ENCODE results near the gene SHROOM3.

Gene SHROOM3

GRCh38 chr4:76620723-76621468, 185.9 kb downstream of the SHROOM3 start:
- DNase-seq (ENCODE audit: extremely low read depth in 1 of 2, low read depth in 1 of 2), result no peak

- no peak for DNase-seq (ENCODE audit: extremely low read depth in 1 of 2, low read depth in 1 of 2)
Measured at GRCh38 chr4:76622126-76622525, 187.1 kb downstream of the SHROOM3 start.

- DNase-seq (ENCODE audit: extremely low read depth in 1 of 2, low read depth in 1 of 2), result no peak
Measured at GRCh38 chr4:76622717-76623116, 187.7 kb downstream of the SHROOM3 start.

DNA sequence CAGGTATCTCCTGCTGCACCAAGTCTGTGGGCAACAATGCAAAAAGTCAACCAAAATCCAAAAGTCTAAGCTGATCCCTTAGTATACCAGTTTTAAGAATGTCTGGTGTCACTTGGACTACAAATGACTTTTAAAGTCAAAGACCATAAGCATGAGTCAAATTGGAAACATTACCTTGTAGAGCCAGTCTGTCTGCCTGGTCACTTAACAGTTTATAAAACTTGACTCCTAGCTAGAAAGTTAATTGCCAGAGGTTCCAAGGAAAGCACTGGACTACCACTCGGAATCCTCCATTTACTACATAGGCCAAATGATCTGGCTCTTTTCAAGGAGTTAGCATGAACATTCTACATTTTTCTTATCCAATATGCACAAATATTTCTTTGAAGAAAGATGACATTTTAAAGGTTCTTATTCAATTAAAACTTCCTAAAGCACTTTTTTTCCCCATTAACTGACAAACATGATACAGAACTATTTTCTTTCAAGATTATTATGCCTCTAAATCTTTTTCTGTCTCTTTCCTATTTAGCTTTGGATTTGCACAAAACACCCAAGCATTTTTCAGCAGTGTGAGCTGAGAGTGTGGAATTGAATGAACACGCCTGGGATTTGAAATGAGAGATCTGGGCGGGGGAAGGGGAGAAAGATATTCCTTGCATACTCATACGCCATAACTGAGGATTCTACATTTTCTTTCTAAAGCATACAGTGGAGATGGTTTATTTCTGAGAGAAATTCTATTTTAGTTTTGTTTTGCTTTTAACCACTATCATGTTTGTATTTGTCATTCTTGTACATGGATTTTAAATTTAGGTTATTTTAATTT, 188.4 kb downstream of the SHROOM3 start:
- no peak for DNase-seq (ENCODE audit: extremely low read depth in 1 of 2, low read depth in 1 of 2)

GRCh38 chr4:76624241-76624681, 189.2 kb downstream of the SHROOM3 start:
- no peak for DNase-seq (ENCODE audit: extremely low read depth in 1 of 2, low read depth in 1 of 2)

GRCh38 chr4:76624931-76625715, 190.1 kb downstream of the SHROOM3 start:
- no peak for DNase-seq (ENCODE audit: extremely low read depth in 1 of 2, low read depth in 1 of 2)

GRCh38 chr4:76626686-76627465, 191.8 kb downstream of the SHROOM3 start:
- no peak for DNase-seq (ENCODE audit: extremely low read depth in 1 of 2, low read depth in 1 of 2)

DNA sequence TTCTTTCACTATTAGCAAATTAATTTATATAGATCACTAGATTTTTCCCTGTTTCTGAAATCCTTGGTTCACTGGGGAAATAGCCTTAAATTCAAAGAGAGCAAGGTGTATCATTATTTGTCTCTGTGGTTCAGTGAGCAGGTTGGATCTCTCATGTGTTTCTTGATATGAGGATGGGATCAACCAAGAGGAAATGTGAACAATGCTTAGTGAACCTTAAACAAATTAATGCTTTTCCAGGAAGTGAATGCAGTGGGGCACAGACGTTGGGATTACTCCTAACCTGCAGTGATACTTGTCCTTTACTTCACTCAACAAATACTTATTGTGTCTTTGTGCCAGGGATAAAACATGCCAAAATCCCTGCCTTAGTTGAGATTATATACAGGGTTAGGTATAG, 193.2 kb downstream of the SHROOM3 start:
- no peak for DNase-seq (ENCODE audit: extremely low read depth in 1 of 2, low read depth in 1 of 2)

GRCh38 chr4:76630741-76631140, 195.7 kb downstream of the SHROOM3 start:
- DNase-seq (ENCODE audit: extremely low read depth in 1 of 2, low read depth in 1 of 2), result no peak

- no peak for DNase-seq (ENCODE audit: extremely low read depth in 1 of 2, low read depth in 1 of 2)
Measured at GRCh38 chr4:76634220-76634619, 199.2 kb downstream of the SHROOM3 start.

DNA sequence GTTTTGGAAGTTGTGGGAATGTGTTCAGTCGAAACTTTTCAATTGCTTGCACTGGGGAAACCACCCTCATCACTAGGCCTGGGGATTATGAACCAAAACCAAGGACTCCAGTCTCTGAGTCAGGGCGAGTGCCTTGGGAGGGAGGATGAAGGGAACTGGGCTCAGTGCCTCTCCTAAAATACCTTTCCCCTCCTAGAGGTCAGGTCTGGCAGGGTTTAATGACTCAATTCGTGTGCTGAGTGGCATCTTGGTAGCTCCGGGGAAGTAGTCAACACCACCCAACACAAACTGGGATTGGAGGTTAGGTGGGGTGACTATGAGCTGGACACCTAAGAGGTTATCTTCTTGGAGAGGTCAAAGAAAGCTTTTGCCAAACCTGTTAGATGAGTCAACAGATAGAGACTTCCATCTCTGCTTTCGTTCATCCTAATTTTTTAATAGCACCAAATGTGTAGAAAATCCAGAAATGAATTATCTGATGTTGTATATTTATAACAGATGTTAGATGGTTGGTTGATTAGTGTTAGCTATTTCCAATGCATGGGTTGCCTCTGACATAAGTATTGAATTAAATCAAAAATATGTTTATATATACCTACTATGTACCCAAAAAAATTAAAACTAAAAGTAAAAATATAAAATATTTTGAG, 202.8 kb downstream of the SHROOM3 start:
- DNase-seq (ENCODE audit: extremely low read depth in 1 of 2, low read depth in 1 of 2), result no peak

DNA sequence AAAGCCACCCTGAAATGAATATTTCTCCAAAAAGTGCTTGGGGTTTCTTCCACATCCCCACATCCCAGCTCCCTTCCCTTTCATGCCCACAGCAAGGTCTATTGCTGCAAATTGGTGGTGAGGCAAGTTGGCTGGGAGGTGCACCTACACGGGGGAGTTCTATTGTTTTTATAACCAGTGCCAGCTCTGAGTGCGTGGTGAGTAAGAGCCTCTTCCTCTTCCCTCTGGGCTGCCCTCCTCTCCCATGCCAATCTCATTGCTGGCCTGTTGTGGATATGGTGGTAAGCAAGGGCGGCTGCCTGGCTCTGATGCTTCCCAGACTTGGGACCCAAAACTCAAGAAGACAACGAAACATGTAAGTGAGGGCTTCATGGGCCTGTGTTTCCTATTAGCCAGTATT, 204.3 kb downstream of the SHROOM3 start:
- DNase-seq (ENCODE audit: extremely low read depth in 1 of 2, low read depth in 1 of 2), result no peak

GRCh38 chr4:76640353-76640910, 205.4 kb downstream of the SHROOM3 start:
- no peak for DNase-seq (ENCODE audit: extremely low read depth in 1 of 2, low read depth in 1 of 2)

DNA sequence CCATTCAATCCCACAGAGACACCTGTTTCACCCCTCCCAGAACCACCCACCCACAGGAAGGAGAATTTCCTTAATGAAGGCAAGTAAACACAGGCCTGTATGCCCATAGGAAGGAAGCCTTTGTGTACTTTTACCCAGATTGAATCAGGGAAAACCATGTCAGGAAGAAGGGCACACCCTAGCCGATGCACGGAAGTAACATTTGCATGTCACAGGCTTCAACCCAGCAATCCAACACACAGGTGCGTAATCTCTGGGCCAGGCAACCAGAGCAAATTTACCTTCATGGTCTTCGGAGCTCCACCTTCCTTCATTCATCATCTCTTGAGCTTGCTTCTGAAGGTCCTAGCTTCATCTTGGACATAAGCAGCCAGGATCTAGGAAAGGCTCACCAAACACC, 206.3 kb downstream of the SHROOM3 start:
- no peak for DNase-seq (ENCODE audit: extremely low read depth in 1 of 2, low read depth in 1 of 2)

- no peak for DNase-seq (ENCODE audit: extremely low read depth in 1 of 2, low read depth in 1 of 2)
Measured at GRCh38 chr4:76641758-76642157, 206.7 kb downstream of the SHROOM3 start.

GRCh38 chr4:76644831-76645485, 209.9 kb downstream of the SHROOM3 start:
- no peak for DNase-seq (ENCODE audit: extremely low read depth in 1 of 2, low read depth in 1 of 2)

DNA sequence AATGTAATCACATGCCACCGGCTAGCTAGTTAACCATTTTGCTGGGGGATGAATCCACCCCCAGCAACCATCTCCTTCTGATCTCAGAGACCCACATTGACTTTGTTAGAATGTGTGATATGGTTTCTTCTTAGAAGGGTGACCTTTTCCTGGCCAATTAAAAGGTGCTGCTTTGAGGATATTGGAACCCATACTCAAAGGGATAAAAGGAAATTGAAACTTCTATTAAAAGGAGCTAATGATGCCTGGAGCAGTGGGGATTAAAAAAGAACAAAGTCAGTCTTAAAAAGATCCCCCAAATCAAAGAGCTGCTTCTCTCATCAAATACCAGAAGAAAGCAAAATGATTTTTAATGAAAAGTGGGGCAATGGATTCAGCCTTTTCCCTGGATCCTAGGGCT, 214.1 kb downstream of the SHROOM3 start:
- DNase-seq (ENCODE audit: extremely low read depth in 1 of 2, low read depth in 1 of 2), result no peak

- no peak for DNase-seq (ENCODE audit: extremely low read depth in 1 of 2, low read depth in 1 of 2)
Measured at GRCh38 chr4:76651616-76652015, 216.6 kb downstream of the SHROOM3 start.

DNA sequence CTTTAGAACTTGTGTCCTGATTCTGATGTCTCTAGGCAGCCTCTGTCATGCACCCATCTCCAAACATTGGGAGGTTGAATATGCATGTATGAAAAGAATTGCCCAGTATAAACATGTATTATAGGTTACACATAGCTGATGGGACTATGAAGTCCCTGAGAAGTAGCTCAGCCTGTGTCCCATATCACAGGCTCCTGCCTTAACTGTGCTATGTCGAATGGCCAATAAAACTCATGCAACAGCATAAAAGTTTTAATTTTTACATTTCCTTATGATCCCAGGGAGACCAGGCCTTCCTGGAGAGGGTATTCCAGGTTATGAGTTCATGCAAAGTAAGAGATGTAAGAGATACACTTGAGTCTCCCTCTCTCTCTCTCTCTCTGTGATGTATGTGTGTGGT, 217.4 kb downstream of the SHROOM3 start:
- DNase-seq (ENCODE audit: extremely low read depth in 1 of 2, low read depth in 1 of 2), result no peak

Data from activated CD8-positive, alpha-beta memory T cell treated with anti-CD3 and anti-CD28 coated beads for 1 hour (primary cell).